Activated CD4-positive, CD25-positive, alpha-beta regulatory T cell treated with anti-CD3 and anti-CD28 coated beads, Interleukin-2, amount 50 U/mL, for 72 hours (primary cell): ENCODE results near the gene NDOR1.
A peak's percentile ranks its signal among the peaks of the same experiment; 100 is the strongest.
"Not testable (repeated sequence)": the region's sequence is repeated elsewhere in the genome, so short reads cannot be mapped to it uniquely, and the experiment has no call there.

Experiments used
- DNase-seq: peaks from one replicate; pipeline ENCODE4 v3.0.0; 2021

The NDOR1 gene

GRCh38 chr9:137245450-137246421 is 40.2 kb downstream of the NDOR1 start:
- no peak for DNase-seq

GRCh38 chr9:137247135-137247915 is 41.8 kb downstream of the NDOR1 start:
- no peak for DNase-seq

GRCh38 chr9:137247916-137248175 is 42.3 kb downstream of the NDOR1 start:
- no peak for DNase-seq

GRCh38 chr9:137250329-137251193 is 45.1 kb downstream of the NDOR1 start:
- DNase-seq: no peak

GRCh38 chr9:137251194-137251461 is 45.6 kb downstream of the NDOR1 start, which contains the start of gene STPG3:
STPG3 (plus strand) TSS chr9:137251286; CDS start chr9:137251287, 1 bp downstream.
- DNase-seq: no peak

GRCh38 chr9:137251490-137252268 is 46.2 kb downstream of the NDOR1 start:
- no peak for DNase-seq

- no peak for DNase-seq
These were observed 47.3 kb downstream of the NDOR1 start for GRCh38 chr9:137252555-137253506.

GRCh38 chr9:137253717-137254623 is 48.5 kb downstream of the NDOR1 start:
- DNase-seq: no peak

- peak; percentile 99 for DNase-seq
These were observed 49.3 kb downstream of the NDOR1 start, which contains the start of gene NELFB for GRCh38 chr9:137254624-137255447. NELFB (plus strand) TSS chr9:137255327.

GRCh38 chr9:137255448-137256114 is 50.1 kb downstream of the NDOR1 start:
- no peak for DNase-seq

- no peak for DNase-seq
These were observed 50.9 kb downstream of the NDOR1 start for GRCh38 chr9:137256362-137256761.

GRCh38 chr9:137256856-137257255 is 51.4 kb downstream of the NDOR1 start:
- DNase-seq: no peak

GRCh38 chr9:137262173-137262908 is 56.8 kb downstream of the NDOR1 start:
- not testable (repeated sequence) for DNase-seq

GRCh38 chr9:137262909-137263285 is 57.4 kb downstream of the NDOR1 start:
- DNase-seq: no peak

GRCh38 chr9:137263506-137263905 is 58.0 kb downstream of the NDOR1 start:
- no peak for DNase-seq

- no peak for DNase-seq
These were observed 58.6 kb downstream of the NDOR1 start for GRCh38 chr9:137264067-137264466.

GRCh38 chr9:137265496-137266161 is 60.1 kb downstream of the NDOR1 start:
- DNase-seq: no peak
